Progenitor cell of endocrine pancreas (in vitro differentiated cells): ENCODE results near the gene SAXO1. TPM values are rescaled to one million over a fixed set of nuclear protein-coding genes. Genes with fewer than 3 reads are reported as not detected.

Source experiments
- DNase-seq: peaks from one replicate; pipeline ENCODE4 v3.0.0; 2021; ENCODE audit warnings: low spot score; ENCODE audit not compliant: unreplicated experiment
- H3K27ac Mint-ChIP-seq: 2 replicates; pipeline ENCODE4 v1.8.0; 2021; ENCODE audit warnings: mild to moderate bottlenecking, moderate library complexity, mixed read lengths
- H3K27me3 Mint-ChIP-seq: 2 replicates; pipeline ENCODE4 v1.8.0; 2021; ENCODE audit warnings: mixed read lengths
- H3K36me3 Mint-ChIP-seq: 2 replicates; pipeline ENCODE4 v1.8.0; 2022; ENCODE audit warnings: mixed read lengths; ENCODE audit not compliant: insufficient read depth
- H3K4me1 Mint-ChIP-seq: 2 replicates; pipeline ENCODE4 v1.8.0; 2021; ENCODE audit warnings: low read depth, mixed read lengths
- H3K4me3 Mint-ChIP-seq: 2 replicates; pipeline ENCODE4 v1.8.0; 2021; ENCODE audit warnings: low read depth, mild to moderate bottlenecking, moderate library complexity, mixed read lengths
- H3K9me3 Mint-ChIP-seq: 2 replicates; pipeline ENCODE4 v1.8.0; 2021; ENCODE audit warnings: low read depth, mixed read lengths
- total RNA-seq: library from RNA; stranded (reverse); gene quantifications from 2 replicates; pipeline ENCODE4 v1.2.1, GENCODE V29; 2021
- TF ChIP-seq, protein P1 (sequence below): fragments of 200-600 bp; sonication (generic); IDR thresholded peaks from one replicate; pipeline ENCODE4 v1.5.0; 2021; ENCODE audit warnings: antibody characterized with exemption, mild to moderate bottlenecking; ENCODE audit not compliant: unreplicated experiment

SAXO1 gene
- total RNA-seq, 1 donor from 2014 or later, result not detected

GRCh38 chr9:18981476-18982261 is 51.3 kb downstream of the SAXO1 start:
- peaks cover 14% of the 10 kb centered on the region for H3K4me1 Mint-ChIP-seq
- no peak overlapping the region for H3K4me3 Mint-ChIP-seq
- DNase-seq, result no peak
- H3K27ac Mint-ChIP-seq, result no peak overlapping the region
- peaks cover 10% of the 10 kb centered on the region for H3K9me3 Mint-ChIP-seq
- TF ChIP-seq, protein P1, sequence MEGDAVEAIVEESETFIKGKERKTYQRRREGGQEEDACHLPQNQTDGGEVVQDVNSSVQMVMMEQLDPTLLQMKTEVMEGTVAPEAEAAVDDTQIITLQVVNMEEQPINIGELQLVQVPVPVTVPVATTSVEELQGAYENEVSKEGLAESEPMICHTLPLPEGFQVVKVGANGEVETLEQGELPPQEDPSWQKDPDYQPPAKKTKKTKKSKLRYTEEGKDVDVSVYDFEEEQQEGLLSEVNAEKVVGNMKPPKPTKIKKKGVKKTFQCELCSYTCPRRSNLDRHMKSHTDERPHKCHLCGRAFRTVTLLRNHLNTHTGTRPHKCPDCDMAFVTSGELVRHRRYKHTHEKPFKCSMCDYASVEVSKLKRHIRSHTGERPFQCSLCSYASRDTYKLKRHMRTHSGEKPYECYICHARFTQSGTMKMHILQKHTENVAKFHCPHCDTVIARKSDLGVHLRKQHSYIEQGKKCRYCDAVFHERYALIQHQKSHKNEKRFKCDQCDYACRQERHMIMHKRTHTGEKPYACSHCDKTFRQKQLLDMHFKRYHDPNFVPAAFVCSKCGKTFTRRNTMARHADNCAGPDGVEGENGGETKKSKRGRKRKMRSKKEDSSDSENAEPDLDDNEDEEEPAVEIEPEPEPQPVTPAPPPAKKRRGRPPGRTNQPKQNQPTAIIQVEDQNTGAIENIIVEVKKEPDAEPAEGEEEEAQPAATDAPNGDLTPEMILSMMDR, result no peak
- H3K27me3 Mint-ChIP-seq, result peaks cover 16% of the 10 kb centered on the region
- peaks cover 1% of the 10 kb centered on the region for H3K36me3 Mint-ChIP-seq

- H3K4me3 Mint-ChIP-seq, result no peak overlapping the region
- peaks cover 15% of the 10 kb centered on the region for H3K4me1 Mint-ChIP-seq
Observed at GRCh38 chr9:18980189-18980588, 52.8 kb downstream of the SAXO1 start.

DNA sequence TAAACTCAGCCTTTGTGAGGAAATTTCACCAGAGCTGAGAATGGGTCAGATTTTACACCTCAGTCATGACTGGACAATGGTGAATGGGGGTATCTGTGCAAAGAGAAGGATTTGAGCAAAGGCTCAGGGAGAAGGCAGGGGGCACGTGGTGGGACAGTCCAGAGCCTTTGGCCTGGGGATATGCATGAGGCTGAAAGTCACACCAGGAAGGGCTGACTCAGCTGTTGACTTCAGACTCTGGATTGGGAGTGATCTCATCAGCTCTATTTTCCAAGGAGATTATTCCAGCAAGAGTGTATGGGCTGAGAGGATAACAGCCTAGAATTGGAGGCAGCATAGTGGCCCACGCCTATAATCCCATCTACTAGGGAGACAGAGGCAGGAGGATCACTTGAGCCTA is 53.6 kb downstream of the SAXO1 start:
- TF ChIP-seq, protein P1, result no peak
- DNase-seq, result no peak
- H3K4me3 Mint-ChIP-seq, result no peak overlapping the region
- H3K27ac Mint-ChIP-seq, result no peak overlapping the region
- H3K9me3 Mint-ChIP-seq, result peaks cover 8% of the 10 kb centered on the region
- peaks cover 7% of the 10 kb centered on the region for H3K4me1 Mint-ChIP-seq
- H3K27me3 Mint-ChIP-seq, result peaks cover 16% of the 10 kb centered on the region
- peaks cover 1% of the 10 kb centered on the region for H3K36me3 Mint-ChIP-seq

More at GRCh38 chr9:18980189-18980588, 52.8 kb downstream of the SAXO1 start:
- no peak overlapping the region for H3K27ac Mint-ChIP-seq
- H3K9me3 Mint-ChIP-seq, result peaks cover 10% of the 10 kb centered on the region
- peaks cover 1% of the 10 kb centered on the region for H3K36me3 Mint-ChIP-seq
- DNase-seq, result no peak
- TF ChIP-seq, protein P1, result no peak
- H3K27me3 Mint-ChIP-seq, result peaks cover 16% of the 10 kb centered on the region

DNA sequence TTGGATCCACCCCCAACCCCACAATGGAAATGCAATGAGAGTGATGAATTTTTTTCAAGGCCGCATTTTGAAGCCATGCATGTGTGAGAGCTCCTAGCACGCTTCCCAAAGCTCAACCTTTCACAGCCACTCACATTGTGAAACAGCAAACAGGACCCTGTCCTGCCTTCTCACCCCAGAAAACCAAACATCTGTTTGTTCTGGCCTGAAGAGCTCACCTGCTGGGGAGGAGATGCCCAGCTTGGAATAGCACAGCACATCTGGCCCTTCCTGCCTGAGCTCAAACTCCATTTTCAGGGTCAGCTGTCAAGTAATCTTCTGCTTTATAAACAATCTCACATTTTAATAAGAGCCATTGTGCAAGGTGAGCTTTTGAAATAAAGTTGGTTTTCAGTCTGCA is 54.8 kb downstream of the SAXO1 start:
- H3K27ac Mint-ChIP-seq, result no peak overlapping the region
- H3K9me3 Mint-ChIP-seq, result peaks cover 6% of the 10 kb centered on the region
- peaks cover 6% of the 10 kb centered on the region for H3K4me1 Mint-ChIP-seq

GRCh38 chr9:18976709-18977531 is 56.1 kb downstream of the SAXO1 start:
- no peak overlapping the region for H3K27ac Mint-ChIP-seq
- peaks cover 6% of the 10 kb centered on the region for H3K4me1 Mint-ChIP-seq
- H3K9me3 Mint-ChIP-seq, result no peaks in the 10 kb centered on the region
- no peaks in the 10 kb centered on the region for H3K36me3 Mint-ChIP-seq
- no peak overlapping the region for H3K4me3 Mint-ChIP-seq
- DNase-seq, result no peak
- H3K27me3 Mint-ChIP-seq, result peaks cover 9% of the 10 kb centered on the region
- TF ChIP-seq, protein P1, result no peak

More for the DNA sequence above, 54.8 kb downstream of the SAXO1 start:
- H3K4me3 Mint-ChIP-seq, result no peak overlapping the region
- peaks cover 1% of the 10 kb centered on the region for H3K36me3 Mint-ChIP-seq
- H3K27me3 Mint-ChIP-seq, result peaks cover 16% of the 10 kb centered on the region
- TF ChIP-seq, protein P1, result no peak
- no peak for DNase-seq
